KMS-11 (cell line): ENCODE results near the gene AVEN.
"Not testable (repeated sequence)": the region's sequence is repeated elsewhere in the genome, so short reads cannot be mapped to it uniquely, and the experiment has no call there.

Experiments
- H2AFZ ChIP-seq: fragments of 200-600 bp; sonication (generic); 2 replicates; pipeline ENCODE4 v1.6.1; 2016; ENCODE audit warnings: antibody characterized with exemption, mixed run types, low read depth
- H3K27ac ChIP-seq: fragments of 200-600 bp; sonication (generic); 2 replicates; pipeline ENCODE4 v1.6.1; 2016; ENCODE audit warnings: mild to moderate bottlenecking, mixed run types
- H3K27me3 ChIP-seq: fragments of 200-600 bp; sonication (generic); 2 replicates; pipeline ENCODE4 v1.6.1; 2017; ENCODE audit warnings: mild to moderate bottlenecking, low read depth, mixed run types, moderate library complexity; ENCODE audit not compliant: insufficient read depth
- H3K36me3 ChIP-seq: fragments of 200-600 bp; sonication (generic); 2 replicates; pipeline ENCODE4 v1.6.1; 2017; ENCODE audit warnings: mild to moderate bottlenecking, mixed run types; ENCODE audit not compliant: insufficient read depth
- H3K4me1 ChIP-seq: fragments of 200-600 bp; sonication (generic); 2 replicates; pipeline ENCODE4 v1.6.1; 2016; ENCODE audit warnings: mild to moderate bottlenecking, low read depth, mixed run types; ENCODE audit not compliant: poor library complexity, severe bottlenecking
- H3K4me2 ChIP-seq: fragments of 200-600 bp; sonication (generic); 2 replicates; pipeline ENCODE4 v1.7.0; 2016; ENCODE audit warnings: mild to moderate bottlenecking, mixed run types
- H3K4me3 ChIP-seq: fragments of 200-600 bp; sonication (generic); IDR thresholded peaks from 2 replicates; pipeline ENCODE4 v1.6.1; 2017; ENCODE audit warnings: low read depth, low read length, mixed read lengths; ENCODE audit not compliant: insufficient read depth
- H3K79me2 ChIP-seq: fragments of 200-600 bp; sonication (generic); 2 replicates; pipeline ENCODE4 v1.6.1; 2016; ENCODE audit warnings: low read depth, mixed run types; ENCODE audit not compliant: insufficient read depth
- H3K9ac ChIP-seq: fragments of 200-600 bp; sonication (generic); 2 replicates; pipeline ENCODE4 v1.6.1; 2016; ENCODE audit warnings: mild to moderate bottlenecking, mixed run types
- H4K20me1 ChIP-seq: fragments of 200-600 bp; sonication (generic); 2 replicates; pipeline ENCODE4 v1.6.1; 2016; ENCODE audit warnings: mild to moderate bottlenecking, mixed run types; ENCODE audit not compliant: insufficient read depth
- TF ChIP-seq, protein P1 (sequence below): fragments of 200-600 bp; sonication (generic); conservative IDR thresholded peaks from 2 replicates; pipeline ENCODE4 v1.6.1; 2017; ENCODE audit warnings: low read depth, mild to moderate bottlenecking, antibody characterized with exemption, low read length, moderate library complexity, mixed read lengths

The AVEN gene

GRCh38 chr15:33822479-33822878 lies 216.5 kb downstream of the AVEN start:
- Histone ChIP-seq H3K4me2 (no peak overlapping the region), H3K36me3 (no peaks in the 10 kb centered on the region), H3K4me1 (no peaks in the 10 kb centered on the region), H2AFZ (no peak overlapping the region), H3K79me2 (no peaks in the 10 kb centered on the region), H4K20me1 (no peaks in the 10 kb centered on the region), H3K27ac (no peak overlapping the region), H3K4me3 (no peak overlapping the region), H3K9ac (no peak overlapping the region), H3K27me3 (no peaks in the 10 kb centered on the region)
- TF ChIP-seq, protein P1, sequence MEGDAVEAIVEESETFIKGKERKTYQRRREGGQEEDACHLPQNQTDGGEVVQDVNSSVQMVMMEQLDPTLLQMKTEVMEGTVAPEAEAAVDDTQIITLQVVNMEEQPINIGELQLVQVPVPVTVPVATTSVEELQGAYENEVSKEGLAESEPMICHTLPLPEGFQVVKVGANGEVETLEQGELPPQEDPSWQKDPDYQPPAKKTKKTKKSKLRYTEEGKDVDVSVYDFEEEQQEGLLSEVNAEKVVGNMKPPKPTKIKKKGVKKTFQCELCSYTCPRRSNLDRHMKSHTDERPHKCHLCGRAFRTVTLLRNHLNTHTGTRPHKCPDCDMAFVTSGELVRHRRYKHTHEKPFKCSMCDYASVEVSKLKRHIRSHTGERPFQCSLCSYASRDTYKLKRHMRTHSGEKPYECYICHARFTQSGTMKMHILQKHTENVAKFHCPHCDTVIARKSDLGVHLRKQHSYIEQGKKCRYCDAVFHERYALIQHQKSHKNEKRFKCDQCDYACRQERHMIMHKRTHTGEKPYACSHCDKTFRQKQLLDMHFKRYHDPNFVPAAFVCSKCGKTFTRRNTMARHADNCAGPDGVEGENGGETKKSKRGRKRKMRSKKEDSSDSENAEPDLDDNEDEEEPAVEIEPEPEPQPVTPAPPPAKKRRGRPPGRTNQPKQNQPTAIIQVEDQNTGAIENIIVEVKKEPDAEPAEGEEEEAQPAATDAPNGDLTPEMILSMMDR = no peak

DNA sequence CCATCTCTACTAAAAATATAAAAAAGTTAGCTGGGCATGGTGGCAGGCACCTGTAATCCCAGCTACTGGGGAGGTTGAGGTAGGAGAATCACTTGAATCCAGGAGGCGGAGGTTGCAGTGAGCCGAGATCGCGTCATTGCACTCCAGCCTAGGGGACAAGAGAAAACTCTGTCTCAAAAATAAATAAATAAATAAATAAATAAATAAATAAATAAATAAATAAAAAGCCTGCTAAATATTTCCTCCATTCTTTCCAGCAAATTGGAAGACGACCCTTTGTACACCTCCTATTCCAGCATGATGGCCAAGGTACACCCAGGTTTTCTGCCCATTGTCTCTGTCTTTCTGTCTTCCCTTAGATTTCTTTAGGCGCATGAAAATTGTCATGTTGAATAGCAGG lies 219.5 kb downstream of the AVEN start:
- H3K27ac ChIP-seq, H3K27me3 ChIP-seq, H4K20me1 ChIP-seq, H3K9ac ChIP-seq, H2AFZ ChIP-seq, H3K4me3 ChIP-seq, H3K36me3 ChIP-seq, H3K79me2 ChIP-seq, H3K4me1 ChIP-seq, H3K4me2 ChIP-seq: not testable (repeated sequence)
